ENCODE data around the gene DDX39B.
A peak's percentile ranks its signal among the peaks of the same experiment; 100 is the strongest.
"Not testable (repeated sequence)": the region's sequence is repeated elsewhere in the genome, so short reads cannot be mapped to it uniquely, and the experiment has no call there.

Gene DDX39B

DNA sequence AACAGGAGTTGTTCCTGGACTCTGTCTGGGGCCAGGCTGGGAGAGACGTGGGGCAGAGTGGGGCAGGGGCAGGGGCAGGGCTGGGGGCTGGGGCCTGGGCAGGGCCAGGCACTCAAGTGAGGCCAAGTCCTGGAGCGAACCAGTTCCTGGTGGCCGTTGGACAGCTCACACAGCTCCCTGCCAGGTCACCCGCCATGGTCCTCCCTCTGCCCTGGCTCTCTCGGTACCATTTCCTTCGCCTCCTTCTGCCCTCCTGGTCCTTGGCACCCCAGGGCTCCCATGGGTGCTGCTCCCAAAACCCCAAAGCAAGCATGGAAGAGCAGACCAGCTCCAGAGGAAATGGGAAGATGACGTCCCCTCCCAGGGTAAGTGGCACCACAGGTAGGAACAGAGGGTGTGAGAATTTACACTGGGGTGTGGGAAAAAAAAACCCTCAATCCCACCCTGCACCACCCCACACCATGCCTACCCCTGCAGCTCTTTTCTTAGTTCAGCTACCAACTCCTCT lies 12.9 kb downstream of the DDX39B start, which contains the start of gene MCCD1:
MCCD1 (plus strand) TSS at position 142 of the 508 bp plus-strand sequence; CDS start at position 195, 53 bp downstream.
- DNase-seq (ENCODE audit: low read depth) = no peak

DNA sequence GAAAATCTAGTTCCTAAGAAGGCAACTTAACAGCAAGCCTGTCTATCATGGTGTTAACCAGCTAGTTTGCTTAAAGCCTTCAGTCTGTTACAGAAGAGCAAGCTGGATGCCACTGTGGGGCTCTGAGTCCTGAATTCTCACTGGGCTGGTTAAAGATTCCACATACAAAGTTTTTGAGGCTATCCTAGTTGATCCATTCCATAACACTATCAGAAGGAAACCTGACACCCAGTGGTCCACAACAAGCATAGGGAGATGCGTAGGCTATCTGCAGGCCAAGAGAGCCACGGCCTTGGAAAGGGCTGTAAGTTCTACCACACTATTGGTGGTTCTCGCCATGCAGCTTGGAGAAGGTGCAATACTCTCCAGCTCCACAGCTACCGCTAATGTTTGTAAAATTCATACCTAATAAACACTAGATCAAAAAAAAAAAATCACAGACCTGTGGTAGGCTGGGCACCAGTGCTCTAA lies 13.5 kb downstream of the DDX39B start:
- DNase-seq (ENCODE audit: low read depth) = no peak

DNA sequence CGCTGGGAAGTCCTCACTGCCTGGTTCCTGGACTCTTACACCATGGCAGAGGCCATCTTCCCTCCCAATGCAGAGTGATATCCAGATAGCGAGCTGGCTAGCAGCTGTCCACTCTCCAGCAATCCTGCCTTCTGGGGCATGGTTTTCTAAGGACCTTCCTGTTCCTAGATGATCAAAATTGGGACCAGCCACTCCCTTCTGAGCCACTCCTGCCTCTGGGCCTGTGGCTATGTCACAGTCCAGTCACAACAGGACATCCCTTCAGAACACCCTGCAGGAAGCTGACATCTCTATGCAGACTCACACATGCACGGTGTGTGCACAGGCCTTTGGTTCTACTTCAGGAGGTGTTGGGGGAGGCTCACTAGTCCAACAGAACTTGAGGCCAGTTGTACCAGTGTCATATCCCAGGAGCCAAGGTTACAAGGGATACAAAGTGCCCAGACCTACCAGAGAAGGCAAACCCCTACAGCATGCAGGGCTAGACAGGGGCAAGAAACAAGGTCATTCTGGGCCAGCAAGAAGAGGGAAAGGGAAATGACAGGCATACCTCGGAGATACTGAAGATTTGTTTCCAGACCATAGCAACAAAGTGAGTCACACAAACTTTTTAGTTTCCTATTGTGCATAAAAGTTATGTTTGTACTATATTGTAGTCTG lies 15.7 kb downstream of the DDX39B start:
- no peak for DNase-seq (ENCODE audit: low read depth)

DNA sequence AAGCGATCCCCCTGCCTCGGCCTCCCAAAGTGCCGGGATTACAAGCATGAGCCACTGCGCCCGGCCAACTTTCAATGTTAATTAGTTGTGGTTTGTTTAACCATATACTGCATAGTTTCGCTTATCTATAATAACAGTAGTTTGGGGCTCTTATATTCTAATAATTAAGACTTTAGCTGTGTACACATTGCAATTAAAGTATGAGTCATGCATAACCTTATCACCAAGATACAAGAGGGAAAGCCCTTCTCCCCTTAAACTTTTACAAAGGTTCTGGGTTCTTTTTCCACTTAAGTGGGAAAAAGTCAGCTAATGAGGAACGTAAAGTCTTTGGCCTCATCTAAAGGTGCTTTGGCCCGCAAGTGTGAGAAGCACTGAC lies 16.3 kb downstream of the DDX39B start:
- no peak for DNase-seq (ENCODE audit: low read depth)

DNA sequence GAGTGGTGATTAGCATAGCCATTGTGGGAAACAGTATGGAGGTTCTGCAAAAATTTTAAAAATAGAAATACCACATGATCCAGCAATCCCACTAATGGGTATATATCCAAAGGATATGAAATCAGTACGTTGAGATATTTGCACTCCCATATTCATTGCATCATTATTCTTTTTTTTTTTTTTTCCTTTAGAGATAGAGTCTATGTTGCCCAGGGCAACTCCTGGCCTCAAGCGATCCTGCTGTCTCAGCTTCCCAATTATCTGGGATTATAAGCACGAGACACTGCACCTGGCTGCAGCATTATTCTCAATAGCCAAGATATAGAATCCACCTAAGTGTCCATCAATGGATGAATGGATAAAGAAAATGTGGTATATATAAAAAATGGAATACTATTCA lies 20.0 kb downstream of the DDX39B start:
- DNase-seq (ENCODE audit: low read depth) = no peak

DNA sequence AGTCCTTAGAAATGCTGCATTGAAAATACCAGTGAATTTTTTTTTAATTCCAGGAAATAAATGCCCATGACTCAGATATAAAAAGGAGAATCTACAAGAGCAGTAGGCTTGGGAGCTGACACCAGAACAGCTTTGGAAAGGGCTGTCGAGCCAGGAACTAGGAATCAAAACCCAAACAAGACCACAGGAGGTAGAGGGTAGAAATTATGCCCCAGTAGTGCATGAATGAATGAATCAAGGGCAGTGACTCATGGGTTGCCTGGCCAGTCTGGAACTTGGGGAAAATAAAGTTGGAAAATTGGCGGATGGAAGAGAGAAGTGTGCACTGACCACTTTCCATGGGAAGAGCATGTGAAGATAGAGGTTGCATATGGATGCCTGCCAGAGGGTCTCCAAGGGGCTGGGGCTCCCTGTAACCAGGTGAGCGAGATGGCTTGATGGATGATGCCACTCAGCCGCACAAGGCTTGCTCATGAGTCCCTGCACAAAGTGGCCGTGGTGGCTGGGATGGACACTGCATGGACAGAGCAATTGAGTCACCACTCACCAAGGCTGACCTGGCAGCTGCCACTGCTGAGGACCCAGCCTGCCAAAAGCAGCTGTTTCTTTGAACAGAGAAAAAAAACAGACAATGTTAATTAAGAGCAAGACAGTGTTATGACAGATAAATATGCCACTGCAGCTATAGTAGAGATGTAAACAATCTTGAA lies 28.2 kb downstream of the DDX39B start:
- no peak for DNase-seq (ENCODE audit: low read depth)

DNA sequence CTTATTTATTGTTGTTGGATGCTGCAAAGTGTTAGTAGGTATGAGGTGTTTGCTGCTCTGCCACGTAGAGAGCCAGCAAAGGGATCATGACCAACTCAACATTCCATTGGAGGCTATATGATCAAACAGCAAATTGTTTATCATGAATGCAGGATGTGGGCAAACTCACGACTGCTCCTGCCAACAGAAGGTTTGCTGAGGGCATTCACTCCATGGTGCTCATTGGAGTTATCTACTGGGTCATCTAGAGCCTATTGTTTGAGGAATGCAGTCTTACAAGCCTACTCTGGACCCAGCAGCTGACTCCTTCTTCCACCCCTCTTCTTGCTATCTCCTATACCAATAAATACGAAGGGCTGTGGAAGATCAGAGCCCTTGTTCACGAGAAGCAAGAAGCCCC lies 31.8 kb downstream of the DDX39B start:
- DNase-seq (ENCODE audit: low read depth) = no peak

DNA sequence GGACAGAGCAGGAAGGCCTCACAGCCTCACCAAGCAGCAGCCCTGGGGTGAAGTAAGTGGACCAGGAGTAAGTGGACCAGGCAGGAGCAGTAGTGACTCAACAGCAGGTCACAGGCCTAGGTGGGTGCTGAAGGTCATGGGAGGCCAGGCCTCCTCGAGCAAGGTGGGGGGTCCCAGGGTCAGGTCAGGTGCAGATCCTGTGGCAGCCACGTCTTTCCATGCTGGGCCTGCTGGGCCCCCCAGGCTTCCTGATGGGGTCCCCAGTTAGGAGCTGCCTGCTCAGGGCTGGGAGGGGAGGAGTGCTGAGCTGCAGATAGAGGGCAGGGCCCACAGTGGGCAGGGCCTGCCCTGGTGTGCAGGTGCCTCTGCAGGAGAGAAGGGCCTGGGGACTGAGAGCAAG lies 32.8 kb downstream of the DDX39B start:
- DNase-seq (ENCODE audit: low read depth) = not testable (repeated sequence)

DNA sequence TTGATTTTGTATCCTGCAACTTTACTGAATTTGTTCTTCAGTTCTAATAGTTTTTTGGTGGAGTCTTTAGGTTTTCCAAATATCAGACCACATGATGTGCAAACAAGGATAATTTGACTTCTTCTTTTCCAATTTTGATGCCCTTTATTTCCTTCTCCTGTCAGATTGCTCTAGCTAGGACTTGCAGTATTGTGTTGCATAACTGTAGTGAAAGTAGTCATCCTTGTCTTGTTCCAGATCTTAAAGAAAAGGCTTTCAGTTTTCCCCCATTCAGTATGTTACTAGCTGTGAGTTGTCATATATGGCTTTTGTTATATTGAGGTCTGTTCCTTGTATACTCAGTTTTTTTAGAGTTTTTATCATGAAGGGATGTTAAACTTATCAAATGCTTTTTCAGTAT lies 39.2 kb downstream of the DDX39B start:
- DNase-seq (ENCODE audit: low read depth) = no peak

DNA sequence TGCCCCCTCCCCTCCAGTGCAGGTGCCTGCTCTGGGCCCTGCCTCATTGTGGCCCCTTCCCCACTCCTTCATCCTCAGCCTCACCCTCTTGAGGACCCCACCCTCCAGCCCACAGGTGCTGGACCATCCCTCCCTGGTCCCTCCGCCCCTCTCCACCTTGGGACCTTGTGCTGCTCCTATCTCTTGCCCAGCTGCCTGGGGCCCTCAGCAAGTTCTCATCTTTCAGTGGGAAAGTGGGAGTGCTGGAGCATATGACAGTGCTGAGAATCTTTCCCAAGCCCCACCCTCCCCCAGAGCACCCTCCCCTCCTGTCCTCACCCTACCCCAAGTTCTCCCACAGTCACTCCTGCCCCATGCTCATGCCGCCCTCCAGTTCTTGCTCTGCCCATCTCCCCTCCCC lies 42.2 kb downstream of the DDX39B start:
- DNase-seq (ENCODE audit: low read depth) = not testable (repeated sequence)

DNA sequence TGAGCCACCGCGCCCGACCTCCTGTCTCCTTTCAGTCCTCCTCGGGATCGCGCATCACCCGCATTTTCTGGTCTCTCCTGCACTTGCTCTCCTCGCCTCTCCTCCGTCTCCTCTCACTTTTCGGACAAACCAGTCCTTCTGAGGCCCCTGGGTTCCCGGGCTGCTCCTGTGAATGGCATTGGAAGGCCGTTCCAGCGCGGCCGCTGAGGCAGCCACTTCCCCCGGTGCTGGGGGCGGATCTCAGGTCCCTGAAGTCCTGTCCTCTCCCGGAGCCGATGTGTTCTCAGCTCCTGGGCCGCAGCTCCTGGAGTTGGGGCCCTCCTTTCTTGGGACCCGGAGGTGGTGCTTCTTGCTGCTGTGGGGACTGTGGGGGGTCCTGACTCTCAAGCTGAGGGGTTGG lies 43.1 kb downstream of the DDX39B start:
- DNase-seq (ENCODE audit: low read depth) = no peak

DNA sequence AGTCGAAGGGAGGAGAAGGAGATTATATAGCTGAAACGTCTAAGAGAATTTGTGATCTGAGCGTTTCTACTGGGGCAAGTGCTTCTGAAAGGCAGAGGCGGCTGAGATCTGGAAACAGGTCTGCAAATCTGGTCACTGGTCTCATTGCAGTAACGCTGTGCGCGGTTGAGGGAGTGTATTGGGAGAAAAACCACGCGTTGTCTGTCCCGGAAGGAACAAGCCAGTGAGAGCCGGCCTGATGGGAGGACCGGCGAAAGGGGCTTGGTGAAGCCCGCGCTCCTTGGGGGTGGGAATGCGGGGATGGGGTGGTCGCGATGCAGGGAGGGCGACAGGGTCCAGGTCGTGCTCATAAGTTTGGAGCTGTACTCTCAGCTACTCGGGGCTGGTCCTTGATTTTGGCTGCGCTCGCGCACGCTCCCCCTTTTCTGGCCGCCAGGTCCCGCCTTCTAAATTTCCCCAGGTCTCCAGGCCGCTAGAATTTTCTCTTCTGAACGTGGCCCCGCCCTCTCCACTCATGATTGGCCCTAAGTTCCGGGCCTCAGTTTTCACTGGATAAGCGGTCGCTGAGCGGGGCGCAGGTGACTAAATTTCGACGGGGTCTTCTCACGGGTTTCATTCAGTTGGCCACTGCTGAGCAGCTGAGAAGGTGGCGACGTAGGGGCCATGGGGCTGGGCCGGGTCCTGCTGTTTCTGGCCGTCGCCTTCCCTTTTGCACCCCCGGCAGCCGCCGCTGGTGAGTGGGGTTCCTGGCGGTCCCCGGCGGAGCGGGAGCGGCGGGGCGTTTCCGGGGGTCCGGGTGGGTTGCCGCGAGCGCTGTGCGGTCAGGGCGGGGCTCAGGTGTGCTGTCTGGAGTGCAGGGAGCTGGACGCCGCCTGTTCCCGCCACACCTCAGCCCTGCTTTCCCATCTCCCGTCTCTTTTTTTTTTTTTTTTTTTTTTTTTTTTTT lies 44.0 kb downstream of the DDX39B start, which contains the start of gene MICB:
MICB (plus strand) TSS at position 615 of the 946 bp plus-strand sequence; CDS start at position 664, 49 bp downstream.
- no peak for DNase-seq (ENCODE audit: low read depth)

DNA sequence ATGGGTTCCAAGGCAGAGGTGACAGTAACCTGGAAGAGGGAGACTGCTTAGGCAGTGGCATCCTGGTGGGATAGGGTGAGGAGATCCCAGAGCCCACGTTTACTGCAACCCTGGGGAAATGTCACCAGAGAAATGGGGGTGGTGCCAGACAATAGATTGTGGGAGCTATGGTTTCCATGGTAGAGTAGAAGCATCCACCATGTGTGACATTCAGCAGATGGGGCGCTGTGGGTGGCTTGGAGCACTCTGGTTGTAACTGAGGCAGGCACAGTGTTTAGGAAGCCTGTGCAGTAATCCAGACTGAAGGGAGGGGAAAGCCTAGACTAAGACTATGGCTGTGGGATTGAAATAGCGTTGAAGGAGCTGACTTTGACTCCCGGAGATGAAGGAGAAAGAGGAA lies 45.0 kb downstream of the DDX39B start:
- not testable (repeated sequence) for DNase-seq (ENCODE audit: low read depth)

DNA sequence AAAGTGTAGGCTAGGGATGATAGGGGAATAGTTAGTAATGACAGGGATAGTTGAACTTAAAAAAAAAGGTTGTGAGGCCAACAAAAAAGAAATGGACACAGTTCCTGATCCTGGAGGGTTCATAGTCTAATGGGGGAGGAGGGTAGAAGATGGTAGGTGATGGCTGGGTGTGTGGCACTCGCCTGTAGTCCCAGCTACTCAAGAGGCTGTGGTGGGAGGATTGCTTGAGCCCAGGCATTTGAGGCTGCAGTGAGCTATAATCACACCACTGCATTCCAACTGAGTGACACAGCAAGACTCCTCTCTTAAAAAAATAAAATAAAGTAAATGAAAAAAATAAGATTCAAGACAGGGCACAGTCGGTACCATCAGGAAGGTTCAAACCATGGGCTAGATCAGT lies 46.2 kb downstream of the DDX39B start:
- no peak for DNase-seq (ENCODE audit: low read depth)

DNA sequence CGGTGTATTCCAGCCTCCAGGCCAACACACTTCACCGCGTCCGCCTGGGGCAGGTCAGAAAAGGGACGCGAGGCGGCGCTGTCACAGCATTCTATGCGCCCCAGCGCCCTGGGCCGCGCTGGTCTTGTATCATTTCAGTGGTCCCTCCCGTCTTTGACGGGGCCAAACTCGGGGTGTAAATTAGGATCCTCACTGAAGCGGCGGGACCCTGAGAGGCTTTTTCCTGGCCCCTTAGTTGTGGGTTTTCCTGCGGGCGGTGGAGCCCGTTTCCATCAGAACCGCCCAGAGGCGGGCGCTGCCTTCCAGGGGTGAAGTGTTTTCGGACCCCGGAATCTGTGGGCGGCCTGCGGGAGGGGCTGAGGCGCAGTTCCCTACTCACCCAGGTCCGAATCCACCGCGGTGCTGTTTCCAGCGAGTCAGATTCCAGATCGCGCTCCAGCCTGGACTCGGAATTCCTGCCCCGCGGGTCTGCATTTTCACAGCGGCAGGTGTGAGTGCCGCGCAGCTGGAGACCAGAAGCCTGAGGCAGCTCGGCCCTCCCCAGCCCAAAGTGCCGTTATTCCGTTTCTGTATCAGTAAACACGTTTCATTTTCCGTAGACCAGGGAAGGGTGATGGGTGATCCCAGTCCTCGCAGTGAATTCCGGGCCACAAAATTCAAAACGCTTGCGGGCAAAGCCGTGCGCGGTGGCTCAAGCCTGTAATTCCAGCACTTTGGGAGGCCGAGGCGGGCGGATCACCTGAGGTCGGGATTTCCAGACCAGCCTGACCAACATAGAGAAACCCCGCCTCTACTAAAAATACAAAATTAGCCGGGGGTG lies 47.7 kb downstream of the DDX39B start:
- DNase-seq (ENCODE audit: low read depth) = peak; percentile 82

DNA sequence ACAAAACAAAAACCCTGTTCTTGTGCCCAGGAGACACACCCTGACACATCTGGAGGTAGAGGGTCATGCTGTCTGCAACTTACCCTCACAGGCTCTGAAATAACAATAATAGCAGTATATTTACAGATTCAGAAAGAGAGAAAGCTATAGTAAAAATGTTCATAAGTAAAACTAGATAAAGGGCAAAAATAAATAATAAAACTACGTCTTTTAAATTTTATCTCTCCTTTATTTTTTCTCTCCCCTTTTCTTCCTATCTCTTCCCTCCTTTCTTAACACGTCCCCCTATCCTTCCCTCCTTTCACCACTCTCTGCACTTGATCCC lies 48.3 kb downstream of the DDX39B start:
- not testable (repeated sequence) for DNase-seq (ENCODE audit: low read depth)

DNA sequence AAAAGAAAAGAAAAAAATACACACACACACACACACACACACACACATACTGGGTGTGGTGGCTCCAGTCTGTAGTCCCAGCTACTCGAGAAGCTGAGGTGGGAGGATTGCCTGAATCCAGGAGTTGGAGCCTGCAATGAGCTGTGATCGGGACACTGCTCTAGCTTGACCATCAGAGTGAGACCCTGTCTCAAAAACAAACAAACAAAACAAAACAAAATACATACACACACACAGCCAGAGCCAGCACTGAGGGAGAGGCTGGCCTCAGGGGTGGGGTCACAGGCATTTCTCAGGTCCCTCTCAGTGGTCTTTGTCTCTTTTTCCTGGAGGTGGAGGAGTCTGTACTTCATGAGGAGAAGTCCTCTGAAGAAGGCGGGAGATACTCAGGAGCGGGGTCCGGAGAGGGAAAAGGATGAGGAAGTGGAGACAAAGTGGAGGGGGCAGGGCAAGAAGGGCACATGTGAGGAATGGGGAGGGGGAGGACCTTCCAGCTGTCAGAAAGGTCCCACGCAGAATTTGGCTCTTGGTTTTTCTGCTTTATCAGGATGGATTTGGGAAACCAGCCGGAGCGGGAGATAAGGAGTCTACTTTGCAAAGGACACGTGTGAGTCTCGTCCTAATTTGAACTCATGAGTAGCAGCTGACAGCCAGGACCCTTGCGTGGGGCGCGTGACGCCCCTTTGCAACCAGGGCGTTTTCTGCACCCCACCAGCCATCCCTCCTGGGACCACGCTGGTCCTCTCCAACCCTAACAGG lies 51.5 kb downstream of the DDX39B start:
- DNase-seq (ENCODE audit: low read depth) = no peak

DNA sequence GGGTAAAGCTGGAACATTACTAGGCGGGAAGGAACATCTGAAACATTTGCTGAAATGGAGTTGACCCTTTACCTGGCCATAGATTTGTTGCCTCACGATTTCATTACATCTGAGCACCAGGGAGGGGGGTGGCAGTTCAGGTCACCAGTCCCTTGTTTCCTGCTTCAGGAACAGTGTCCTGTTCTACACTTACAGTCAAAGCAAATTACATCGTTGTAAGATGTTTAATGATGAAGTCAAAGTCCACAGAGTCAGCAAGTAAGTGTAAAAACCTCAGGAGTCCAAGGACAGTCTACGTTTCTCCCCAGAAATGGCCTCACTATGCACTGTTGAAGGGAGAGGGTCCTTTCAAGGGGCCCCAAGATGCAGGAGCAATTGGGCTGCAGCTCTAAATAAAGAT lies 52.7 kb downstream of the DDX39B start:
- DNase-seq (ENCODE audit: low read depth) = no peak

DNA sequence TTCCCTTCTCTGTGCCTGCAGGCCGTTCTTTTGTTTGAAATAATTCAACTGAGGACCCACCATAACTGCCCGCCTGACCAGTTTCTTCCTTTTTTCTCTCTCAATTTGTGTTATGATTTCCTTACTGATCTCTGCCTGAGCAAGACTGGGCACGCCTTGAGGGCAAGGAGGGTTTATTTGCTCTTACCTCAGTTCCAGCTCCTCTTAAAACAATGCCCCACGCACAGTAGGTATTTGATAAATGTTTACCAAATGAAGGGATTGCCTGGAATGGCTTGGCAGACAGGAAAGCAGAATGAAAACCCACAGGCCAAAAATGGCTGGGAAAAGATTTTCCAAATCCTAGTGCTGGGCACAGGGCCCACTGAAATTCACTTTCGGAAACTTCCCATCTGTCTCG lies 54.1 kb downstream of the DDX39B start:
- not testable (repeated sequence) for DNase-seq (ENCODE audit: low read depth)

DNA sequence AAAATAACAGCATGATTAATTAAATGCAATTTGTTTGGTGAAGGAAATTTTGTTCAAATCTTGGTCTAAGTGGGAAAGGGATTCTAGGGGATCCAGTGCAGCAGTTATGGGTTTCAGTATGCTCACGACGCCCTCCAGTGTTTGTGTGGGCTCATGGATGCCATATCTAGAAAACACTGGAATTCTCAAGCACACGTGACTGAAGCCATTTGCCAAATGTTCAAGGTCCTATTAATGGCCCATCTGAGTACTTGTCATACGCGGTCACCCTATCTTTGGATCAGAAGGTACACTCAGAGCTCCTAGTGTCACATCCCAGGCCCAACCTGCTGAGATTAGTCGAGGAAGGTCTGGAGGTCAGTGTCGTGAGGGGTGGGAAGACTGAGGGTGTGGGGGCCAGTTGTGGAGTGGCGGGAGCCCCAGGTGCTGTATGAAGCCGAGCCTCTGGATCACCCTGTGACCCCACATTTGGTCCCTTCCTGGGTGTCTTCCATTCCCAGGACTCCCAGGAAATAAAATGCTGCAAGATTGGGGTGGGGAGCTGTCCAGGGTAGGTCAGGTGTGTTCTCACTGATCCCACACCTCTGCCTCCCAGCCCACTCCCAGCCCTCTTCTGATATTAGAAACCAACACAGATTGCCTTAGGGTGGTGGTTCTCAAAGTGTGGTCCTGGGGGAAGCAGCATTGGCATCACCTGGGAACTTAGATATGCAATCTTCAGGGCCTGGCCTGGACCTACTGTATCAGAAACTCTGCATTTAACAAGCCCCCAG lies 55.6 kb downstream of the DDX39B start:
- not testable (repeated sequence) for DNase-seq (ENCODE audit: low read depth)
